KG1 (cell line): ENCODE data around the gene MUC2.

Experiments
- DNase-seq: peaks from one replicate; lab custom pipeline; 2025; lab: John Stamatoyannopoulos, UW

The MUC2 gene

GRCh38 chr11:1072116-1072820, 2.4 kb upstream of the MUC2 start:
- DNase-seq = no peak

- DNase-seq = no peak
Measured at GRCh38 chr11:1072821-1073231, 1.8 kb upstream of the MUC2 start.

GRCh38 chr11:1073261-1073724, 1.4 kb upstream of the MUC2 start:
- DNase-seq = no peak

GRCh38 chr11:1073851-1074243, 827 bp upstream of the MUC2 start:
- no peak for DNase-seq

GRCh38 chr11:1075341-1075911, 752 bp downstream of the MUC2 start:
- no peak for DNase-seq

GRCh38 chr11:1076061-1076665, 1.5 kb downstream of the MUC2 start:
- no peak for DNase-seq

GRCh38 chr11:1077033-1077416, 2.4 kb downstream of the MUC2 start:
- no peak for DNase-seq

- no peak for DNase-seq
Measured at GRCh38 chr11:1077417-1078119, 2.9 kb downstream of the MUC2 start.

- DNase-seq = no peak
Measured at GRCh38 chr11:1078191-1078601, 3.5 kb downstream of the MUC2 start.

- no peak for DNase-seq
Measured at GRCh38 chr11:1081601-1082311, 7.1 kb downstream of the MUC2 start.

- no peak for DNase-seq
Measured at GRCh38 chr11:1082346-1082727, 7.7 kb downstream of the MUC2 start.

- DNase-seq = no peak
Measured at GRCh38 chr11:1082728-1083620, 8.3 kb downstream of the MUC2 start.

- DNase-seq = no peak
Measured at GRCh38 chr11:1083621-1084551, 9.2 kb downstream of the MUC2 start.

- no peak for DNase-seq
Measured at GRCh38 chr11:1084561-1085439, 10.1 kb downstream of the MUC2 start.

GRCh38 chr11:1085440-1086170, 10.9 kb downstream of the MUC2 start:
- no peak for DNase-seq

GRCh38 chr11:1086171-1087102, 11.8 kb downstream of the MUC2 start:
- DNase-seq = no peak

GRCh38 chr11:1087279-1087960, 12.7 kb downstream of the MUC2 start:
- DNase-seq = no peak
